GM23338 (cell line): Measurements from ENCODE around the gene C1orf210. TPM values are rescaled to one million over a fixed set of nuclear protein-coding genes. Genes with fewer than 3 reads are reported as not detected.

ENCODE experiments used
- ATAC-seq: fragments of 200-7000 bp; cut with Tn5 transposase; 3 replicates; pipeline ENCODE4 v1.9.1; 2020
- DNase-seq: peaks from one replicate; pipeline ENCODE4 v3.0.0-alpha.2; 2015; ENCODE audit warnings: low spot score
- H2AFZ ChIP-seq: fragments of 200-600 bp; sonication (generic); 2 replicates; pipeline ENCODE4 v1.8.0; 2016; ENCODE audit warnings: antibody characterized with exemption, mild to moderate bottlenecking, moderate library complexity
- H3F3A ChIP-seq: fragments of 200-600 bp; sonication (generic); replicated peaks from 2 replicates; pipeline ENCODE4 v1.8.0; 2017; ENCODE audit warnings: antibody characterized with exemption, mixed run types, low read depth
- H3K27ac ChIP-seq: fragments of 200-600 bp; sonication (generic); 2 replicates; pipeline ENCODE4 v1.6.1; 2016; ENCODE audit warnings: low read depth
- H3K27me3 ChIP-seq: fragments of 200-600 bp; sonication (generic); 2 replicates; pipeline ENCODE4 v1.8.0; 2016; ENCODE audit warnings: mild to moderate bottlenecking, mixed run types, moderate library complexity; ENCODE audit not compliant: insufficient read depth
- H3K36me3 ChIP-seq: fragments of 200-600 bp; sonication (generic); 2 replicates; pipeline ENCODE4 v1.8.0; 2016; ENCODE audit warnings: mild to moderate bottlenecking; ENCODE audit not compliant: insufficient read depth
- H3K4me1 ChIP-seq: fragments of 200-600 bp; sonication (generic); 2 replicates; pipeline ENCODE4 v1.8.0; 2016; ENCODE audit warnings: mild to moderate bottlenecking, moderate library complexity; ENCODE audit not compliant: insufficient read depth
- H3K4me2 ChIP-seq: fragments of 200-600 bp; sonication (generic); 2 replicates; pipeline ENCODE4 v1.7.1; 2017; ENCODE audit warnings: mixed run types
- H3K4me3 ChIP-seq: fragments of 200-600 bp; sonication (generic); 2 replicates; pipeline ENCODE4 v1.6.1; 2016; ENCODE audit warnings: mixed run types
- H3K79me2 ChIP-seq: fragments of 200-600 bp; sonication (generic); replicated peaks from 2 replicates; pipeline ENCODE4 v1.8.0; 2017; ENCODE audit warnings: mild to moderate bottlenecking; ENCODE audit not compliant: insufficient read depth
- H3K9me2 ChIP-seq: fragments of 200-600 bp; sonication (generic); 2 replicates; pipeline ENCODE4 v1.8.0; 2017; ENCODE audit not compliant: insufficient read depth
- H4K20me1 ChIP-seq: fragments of 200-600 bp; sonication (generic); replicated peaks from 2 replicates; pipeline ENCODE4 v1.8.0; 2017; ENCODE audit warnings: mild to moderate bottlenecking; ENCODE audit not compliant: insufficient read depth
- H3K27ac Mint-ChIP-seq: 2 replicates; pipeline ENCODE4 v1.8.0; 2020; ENCODE audit warnings: inconsistent platforms, mild to moderate bottlenecking, moderate library complexity, mixed read lengths
- H3K27me3 Mint-ChIP-seq: 3 replicates; pipeline ENCODE4 v1.8.0; 2022; ENCODE audit warnings: low read depth, mild to moderate bottlenecking, moderate library complexity, mixed read lengths, inconsistent platforms; ENCODE audit not compliant: insufficient read depth, poor library complexity
- H3K36me3 Mint-ChIP-seq: 3 replicates; pipeline ENCODE4 v1.8.0; 2021; ENCODE audit warnings: low read depth, mild to moderate bottlenecking, inconsistent platforms, moderate library complexity, mixed read lengths
- H3K4me1 Mint-ChIP-seq: 3 replicates; pipeline ENCODE4 v1.8.0; 2020; ENCODE audit warnings: mild to moderate bottlenecking, inconsistent platforms, mixed read lengths
- H3K4me3 Mint-ChIP-seq: 3 replicates; pipeline ENCODE4 v1.8.0; 2021; ENCODE audit warnings: moderate library complexity, mild to moderate bottlenecking, inconsistent platforms, mixed read lengths
- H3K9me3 Mint-ChIP-seq: 3 replicates; pipeline ENCODE4 v1.8.0; 2020; ENCODE audit warnings: moderate library complexity, mild to moderate bottlenecking, inconsistent platforms, mixed read lengths
- CTCF ChIP-seq, 2 experiments: fragments of 200-600 bp in 1 of 2; sonication (generic) in 1 of 2; conservative IDR thresholded peaks; 2 replicates each; pipeline versions ENCODE4 v1.5.1 to v1.6.1; 2016 to 2017; ENCODE audit warnings: antibody characterized with exemption in 2 of 2, low read depth in 2 of 2, mild to moderate bottlenecking in 2 of 2, moderate library complexity in 1 of 2
- ETS1 ChIP-seq: IDR thresholded peaks from 2 replicates; pipeline ENCODE4 v1.6.1; 2016; ENCODE audit warnings: antibody characterized with exemption
- EZH2 ChIP-seq: fragments of 200-600 bp; sonication (generic); IDR thresholded peaks from one replicate; pipeline ENCODE4 v1.8.0; 2017; ENCODE audit warnings: antibody characterized with exemption, mild to moderate bottlenecking, low read depth; ENCODE audit not compliant: unreplicated experiment
- EZH2phosphoT487 ChIP-seq: fragments of 200-600 bp; sonication (generic); IDR thresholded peaks from one replicate; pipeline ENCODE4 v1.8.1; 2018; ENCODE audit warnings: antibody characterized with exemption; ENCODE audit not compliant: unreplicated experiment
- NANOG ChIP-seq: IDR thresholded peaks from 2 replicates; pipeline ENCODE4 v1.6.1; 2016; ENCODE audit warnings: antibody characterized with exemption, borderline replicate concordance
- REST ChIP-seq: IDR thresholded peaks from one replicate; pipeline ENCODE4 v1.6.1; 2018; ENCODE audit warnings: antibody characterized with exemption; ENCODE audit not compliant: unreplicated experiment
- ZNF331 ChIP-seq: fragments of 250-450 bp; sonication (Bioruptor Pico); IDR thresholded peaks from 2 replicates; pipeline ENCODE4 v1.5.0; 2020; ENCODE audit warnings: low read depth, mild to moderate bottlenecking, moderate library complexity
- polyA plus RNA-seq: library from polyadenylated mRNA; unstranded; fragments of >200 nt; fragmentation: Nextera tagmentation; extraction: Ambion mirVana; gene quantifications from 2 replicates; pipeline ENCODE4 v1.2.1, GENCODE V29; 2016
- total RNA-seq: library from RNA; depleted of rRNA; stranded (reverse); fragments of >200 nt; shearing (Covaris generic); gene quantifications from 2 replicates; pipeline ENCODE4 v1.2.3, GENCODE V29; 2014

C1orf210 gene
- total and polyA plus RNA-seq, 2 experiments from 2014 or later, result 10.3 to 17.1 TPM

- no peak for TF ChIP-seq ETS1
- TF ChIP-seq REST, result no peak
- no peak for TF ChIP-seq CTCF (conservative IDR thresholded peaks at IDR 0.05; ENCODE audit: low read depth in 2 of 2)
These were observed 5.7 kb downstream of the C1orf210 start (continued) for GRCh38 chr1:43279666-43280065.

- Histone ChIP-seq H2AFZ (no peak overlapping the region), H3K79me2 (no peaks in the 10 kb centered on the region), H3K27me3 (no peaks in the 10 kb centered on the region), H3K4me1 (peaks cover 3% of the 10 kb centered on the region; the same call in 1 of the 2 replicates), H3F3A (no peaks in the 10 kb centered on the region), H3K27ac (no peak overlapping the region), H3K36me3 (no peaks in the 10 kb centered on the region), H3K4me2 (no peak overlapping the region), H3K4me3 (no peak overlapping the region), H3K9me2 (peaks cover 5% of the 10 kb centered on the region; the same call in 1 of the 2 replicates), H4K20me1 (no peaks in the 10 kb centered on the region)
- TF ChIP-seq ETS1 (no peak), EZH2phosphoT487 (no peak), ZNF331 (no peak), EZH2 (no peak), NANOG (no peak), REST (no peak)
- Mint-ChIP-seq H3K4me3 (no peak overlapping the region), H3K27ac (no peak overlapping the region), H3K9me3 (no peaks in the 10 kb centered on the region; the same call in 2 of the 3 replicates), H3K4me1 (peaks cover 10% of the 10 kb centered on the region), H3K27me3 (peaks cover 2% of the 10 kb centered on the region), H3K36me3 (peaks cover 26% of the 10 kb centered on the region)
- DNase-seq (no peak), ATAC-seq (no peak)
These were observed 6.2 kb downstream of the C1orf210 start for GRCh38 chr1:43279161-43279560.
